NCI-H128 (cell line): Measurements from ENCODE around the gene SNAPIN.
A peak's percentile ranks its signal among the peaks of the same experiment; 100 is the strongest.
"Not testable (repeated sequence)": the region's sequence is repeated elsewhere in the genome, so short reads cannot be mapped to it uniquely, and the experiment has no call there.

Experiments used
- DNase-seq: peaks from one replicate; lab custom pipeline; 2025; ENCODE audit not compliant: unreplicated experiment; lab: John Stamatoyannopoulos, UW

SNAPIN gene

GRCh38 chr1:153646672-153647345 lies 11.7 kb upstream of the SNAPIN start:
- DNase-seq, result no peak

GRCh38 chr1:153647346-153647714 lies 11.2 kb upstream of the SNAPIN start:
- no peak for DNase-seq

GRCh38 chr1:153648000-153648643 lies 10.4 kb upstream of the SNAPIN start:
- no peak for DNase-seq

- DNase-seq, result no peak
Measured at GRCh38 chr1:153649137-153649862, 9.2 kb upstream of the SNAPIN start.

GRCh38 chr1:153649863-153650235 lies 8.7 kb upstream of the SNAPIN start:
- DNase-seq, result no peak

GRCh38 chr1:153651771-153652170 lies 6.7 kb upstream of the SNAPIN start:
- no peak for DNase-seq

- no peak for DNase-seq
Measured at GRCh38 chr1:153652805-153653500, 5.5 kb upstream of the SNAPIN start.

GRCh38 chr1:153655333-153655732 lies 3.2 kb upstream of the SNAPIN start:
- no peak for DNase-seq

GRCh38 chr1:153659175-153659534 lies 652 bp downstream of the SNAPIN start:
- no peak for DNase-seq

- no peak for DNase-seq
Measured at GRCh38 chr1:153659656-153660055, 1.2 kb downstream of the SNAPIN start.

GRCh38 chr1:153661111-153661708 lies 2.7 kb downstream of the SNAPIN start:
- no peak for DNase-seq

- DNase-seq, result no peak
Measured at GRCh38 chr1:153662269-153662668, 3.8 kb downstream of the SNAPIN start.

GRCh38 chr1:153663211-153663610 lies 4.7 kb downstream of the SNAPIN start:
- DNase-seq, result no peak

- no peak for DNase-seq
Measured at GRCh38 chr1:153667439-153667838, 8.9 kb downstream of the SNAPIN start.

GRCh38 chr1:153668672-153669071 lies 10.2 kb downstream of the SNAPIN start:
- not testable (repeated sequence) for DNase-seq

GRCh38 chr1:153669606-153670005 lies 11.1 kb downstream of the SNAPIN start:
- DNase-seq, result no peak

GRCh38 chr1:153670257-153670858 lies 11.9 kb downstream of the SNAPIN start:
- DNase-seq, result no peak

- peak; percentile 99 for DNase-seq
Measured at GRCh38 chr1:153670859-153671627, 12.5 kb downstream of the SNAPIN start, which contains the start of gene ILF2. ILF2 (minus strand) TSS chr1:153670993; CDS start chr1:153670922, 71 bp downstream.

GRCh38 chr1:153671628-153672353 lies 13.3 kb downstream of the SNAPIN start:
- DNase-seq, result not testable (repeated sequence)
